Measurements from ENCODE around the gene GOLGA6L26.
"Not testable (repeated sequence)": the region's sequence is repeated elsewhere in the genome, so short reads cannot be mapped to it uniquely, and the experiment has no call there.

GOLGA6L26 gene, protein sequence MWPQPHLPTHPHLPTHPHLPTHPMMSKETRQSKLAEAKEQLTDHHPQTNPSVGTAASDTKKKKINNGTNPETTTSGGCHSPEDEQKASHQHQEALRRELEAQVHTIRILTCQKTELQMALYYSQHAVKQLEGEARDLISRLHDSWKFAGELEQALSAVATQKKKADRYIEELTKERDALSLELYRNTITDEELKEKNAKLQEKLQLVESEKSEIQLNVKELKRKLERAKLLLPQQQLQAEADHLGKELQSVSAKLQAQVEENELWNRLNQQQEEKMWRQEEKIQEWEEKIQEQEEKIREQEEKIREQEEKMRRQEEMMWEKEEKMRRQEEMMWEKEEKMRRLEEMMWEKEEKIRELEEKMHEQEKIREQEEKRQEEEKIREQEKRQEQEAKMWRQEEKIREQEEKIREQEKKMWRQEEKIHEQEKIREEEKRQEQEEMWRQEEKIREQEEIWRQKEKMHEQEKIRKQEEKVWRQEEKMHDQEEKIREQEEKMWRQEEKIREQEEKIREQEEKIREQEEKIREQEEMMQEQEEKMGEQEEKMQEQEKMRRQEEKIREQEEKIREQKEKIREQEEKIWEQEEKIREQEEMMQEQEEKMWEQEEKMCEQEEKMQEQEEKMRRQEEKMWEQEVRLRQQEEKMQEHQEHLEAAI

DNA sequence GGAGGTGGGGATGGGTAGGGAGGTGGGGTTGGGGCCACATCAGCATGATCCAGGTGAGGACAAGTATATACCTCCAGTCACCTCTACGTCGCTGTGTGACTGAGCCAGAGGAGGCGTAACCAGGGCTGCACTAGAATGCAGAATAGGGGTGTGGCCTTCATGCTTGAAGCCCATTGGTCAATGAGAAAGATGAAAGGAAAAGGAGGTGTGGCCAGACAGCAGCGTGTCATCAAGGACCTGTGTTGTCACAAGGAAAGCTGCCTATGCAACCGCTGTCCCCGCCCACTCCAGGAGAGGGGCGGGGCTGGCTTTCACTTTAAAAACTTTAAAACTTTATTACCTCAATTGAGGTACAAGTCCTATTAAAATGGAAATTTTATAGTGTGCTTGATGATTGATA, at the start of gene GOLGA6L26:
Gene GOLGA6L26 (minus strand): TSS at position 101 of the 400 bp plus-strand sequence. CDS start 61 bp downstream, at position 40.
- DNase-seq: not testable (repeated sequence)

DNA sequence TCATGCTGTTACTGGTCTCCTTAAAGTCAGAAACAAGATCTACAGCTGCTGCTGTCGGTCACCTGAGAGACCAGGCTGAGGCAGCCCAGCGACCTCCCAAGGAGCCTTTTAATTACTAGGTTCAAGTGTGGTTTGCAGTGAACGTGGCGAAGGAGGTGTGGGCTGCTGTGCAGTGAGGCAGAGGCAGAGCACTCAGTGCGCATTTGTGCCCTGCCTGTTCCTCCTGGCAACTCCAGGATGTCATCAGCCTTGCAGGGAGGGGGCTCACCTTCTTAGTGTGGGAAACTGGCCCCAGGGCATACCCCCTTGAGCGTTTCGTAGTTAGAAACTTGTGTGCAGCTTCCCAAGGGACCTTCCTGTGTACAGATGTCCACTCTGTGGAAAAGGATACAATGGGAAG, 47.2 kb upstream of the GOLGA6L26 start:
- DNase-seq: not testable (repeated sequence)

DNA sequence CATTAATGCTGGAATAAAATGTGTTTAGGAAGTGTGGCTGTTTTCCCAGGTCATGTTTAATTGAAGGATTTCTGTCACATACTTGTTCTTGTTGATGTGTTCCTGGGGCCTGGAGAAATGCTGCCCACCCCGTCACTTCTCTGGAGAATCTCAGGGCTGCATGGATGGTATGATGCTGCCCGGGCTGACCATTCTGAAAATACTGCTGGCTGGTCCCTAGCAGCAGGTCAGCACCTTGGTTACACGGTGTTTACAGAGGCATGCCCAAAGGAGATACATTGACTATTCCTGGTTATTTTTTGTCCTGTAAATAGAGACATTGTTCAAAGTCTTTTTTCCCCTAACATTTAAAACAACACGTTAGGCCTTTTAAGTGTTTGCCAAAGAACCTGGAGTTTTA, 46.7 kb upstream of the GOLGA6L26 start:
- DNase-seq: not testable (repeated sequence)

DNA sequence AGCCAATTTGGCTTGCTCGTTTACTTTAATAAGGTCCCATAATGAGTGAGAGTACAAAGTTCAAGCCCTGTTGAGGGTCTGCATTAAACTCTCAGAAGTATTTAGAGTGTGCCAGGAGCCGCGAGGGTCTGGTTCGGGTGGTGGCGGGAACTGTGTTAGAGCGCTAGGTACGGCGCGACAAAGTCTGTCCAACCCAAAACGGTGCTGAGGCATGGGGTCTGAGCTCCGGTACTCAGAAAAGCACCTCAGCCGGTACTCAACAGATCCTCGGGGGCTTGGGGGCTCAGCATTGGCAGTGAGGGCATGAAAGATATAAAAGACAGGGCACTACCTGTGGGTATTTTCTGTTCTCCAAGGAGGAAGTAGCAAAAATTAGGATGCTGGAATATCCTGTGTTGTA, 45.0 kb upstream of the GOLGA6L26 start:
- DNase-seq: not testable (repeated sequence)

GRCh38 chr15:23374226-23374625, 40.2 kb upstream of the GOLGA6L26 start:
- DNase-seq: not testable (repeated sequence)

DNA sequence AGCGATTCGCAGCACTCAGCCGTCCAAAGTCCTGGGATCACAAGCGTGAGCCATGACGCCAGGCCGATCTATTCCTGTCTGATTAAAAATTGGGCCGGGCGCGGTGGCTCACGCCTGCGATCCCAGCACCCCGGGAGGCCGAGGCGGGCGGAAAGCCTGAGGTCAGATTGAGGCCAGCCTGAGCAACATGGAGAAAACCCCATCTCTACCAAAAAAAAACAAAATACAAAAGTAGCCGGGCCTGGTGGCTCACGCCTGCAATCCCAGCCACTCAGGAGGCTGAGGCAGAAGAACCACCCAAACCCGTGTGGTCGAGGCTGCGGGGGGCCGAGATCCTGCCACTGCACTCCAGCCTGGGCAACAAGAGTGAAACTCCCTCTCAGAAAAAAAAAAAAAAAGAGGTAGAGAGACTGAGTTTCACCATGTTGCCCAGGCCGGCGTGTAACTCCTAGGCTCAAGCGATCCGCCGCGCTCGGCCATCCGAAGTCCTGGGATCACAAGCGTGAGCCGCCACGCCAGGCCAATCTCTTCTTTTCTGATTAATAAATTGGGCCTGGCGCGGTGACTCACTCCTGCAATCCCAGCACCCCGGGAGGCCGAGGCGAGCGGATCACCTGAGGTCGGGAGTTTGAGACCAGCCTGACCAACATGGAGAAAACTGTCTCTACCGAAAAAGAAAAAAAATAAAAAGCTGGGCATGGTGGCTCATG, 39.0 kb upstream of the GOLGA6L26 start:
- DNase-seq: not testable (repeated sequence)

- DNase-seq: no peak
Observed at GRCh38 chr15:23372284-23372683, 38.3 kb upstream of the GOLGA6L26 start.

DNA sequence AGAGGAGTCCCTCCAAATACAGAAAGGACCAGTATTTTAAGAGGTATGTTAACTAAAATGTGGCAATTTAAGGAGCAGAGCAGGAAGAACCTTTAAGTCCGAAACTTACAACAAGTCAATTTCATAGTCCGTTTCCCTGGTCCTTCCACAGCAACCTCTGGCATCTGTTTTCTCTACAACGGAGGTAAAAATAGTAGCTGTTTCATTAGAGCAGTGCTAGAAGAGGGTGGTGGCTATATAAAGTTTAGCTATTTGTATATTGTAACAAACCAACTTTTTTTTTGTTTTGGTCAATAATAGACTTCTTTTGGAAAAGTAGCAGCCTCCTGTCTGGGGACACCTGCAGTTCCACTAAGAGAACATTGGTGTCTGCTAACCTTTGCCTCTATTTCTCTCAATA, 37.9 kb upstream of the GOLGA6L26 start:
- DNase-seq: not testable (repeated sequence)

DNA sequence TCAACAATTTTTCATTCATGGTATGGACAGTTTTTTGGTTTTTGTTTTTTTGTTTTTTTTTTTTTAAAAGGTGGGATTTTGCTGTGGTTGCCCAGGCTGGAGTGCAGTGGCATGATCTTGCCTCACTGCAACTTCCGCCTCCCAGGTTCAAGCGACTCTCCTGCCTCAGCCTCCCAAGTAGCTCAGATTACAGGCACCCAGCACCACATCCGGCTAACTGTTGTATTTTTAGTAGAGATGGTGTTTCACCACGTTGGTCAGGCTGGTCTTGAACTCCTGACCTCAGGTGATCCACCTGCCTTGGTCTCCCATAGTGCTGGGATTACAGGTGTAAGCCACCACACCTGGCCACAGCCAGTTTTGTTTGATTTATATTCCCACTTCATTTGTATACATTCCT, 37.1 kb upstream of the GOLGA6L26 start:
- DNase-seq: not testable (repeated sequence)

GRCh38 chr15:23370578-23370977, 36.6 kb upstream of the GOLGA6L26 start:
- no peak for DNase-seq

- not testable (repeated sequence) for DNase-seq
Observed at GRCh38 chr15:23364261-23364660, 30.3 kb upstream of the GOLGA6L26 start.

GRCh38 chr15:23362622-23363021, 28.6 kb upstream of the GOLGA6L26 start:
- not testable (repeated sequence) for DNase-seq

GRCh38 chr15:23354448-23354847, 20.5 kb upstream of the GOLGA6L26 start, which contains the start of gene GOLGA8S:
Gene GOLGA8S, plus strand, starts transcription at chr15:23354748. Its CDS starts 62 bp downstream, at chr15:23354810.
- DNase-seq: not testable (repeated sequence)

- not testable (repeated sequence) for DNase-seq
Observed at GRCh38 chr15:23311233-23311632, 22.8 kb downstream of the GOLGA6L26 start.

GRCh38 chr15:23305921-23306320, 28.1 kb downstream of the GOLGA6L26 start:
- not testable (repeated sequence) for DNase-seq

DNA sequence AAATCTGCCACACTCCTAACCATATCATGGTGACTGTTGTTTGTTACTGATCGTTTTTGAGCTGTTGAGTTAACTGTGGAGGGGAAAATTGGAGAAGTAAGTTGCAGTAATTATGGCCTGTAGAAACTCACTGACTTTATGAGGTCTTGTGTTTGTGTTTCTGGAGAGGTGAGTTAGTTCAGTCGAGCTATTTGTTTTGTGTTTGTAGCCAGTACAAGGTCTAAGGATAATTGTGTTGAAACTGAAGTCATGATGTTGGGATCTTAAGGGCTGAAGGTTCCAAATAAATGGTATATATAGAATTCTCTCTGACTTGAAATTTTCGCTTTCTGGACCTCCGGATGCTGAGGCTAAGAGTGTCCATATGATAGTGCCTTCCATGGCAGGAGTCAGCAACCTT, 29.2 kb downstream of the GOLGA6L26 start:
- DNase-seq: not testable (repeated sequence)

- DNase-seq: not testable (repeated sequence)
Observed at GRCh38 chr15:23304267-23304666, 29.7 kb downstream of the GOLGA6L26 start.

- DNase-seq: not testable (repeated sequence)
Observed at GRCh38 chr15:23303654-23304053, 30.3 kb downstream of the GOLGA6L26 start.

- not testable (repeated sequence) for DNase-seq
Observed at GRCh38 chr15:23303246-23303645, 30.8 kb downstream of the GOLGA6L26 start.
